Activated T-cell treated with anti-CD3 and anti-CD28 coated beads for 4 hours (primary cell): ENCODE measurements around the gene PHF21A.

Experiments used
- DNase-seq: peaks from one replicate; pipeline ENCODE4 v3.0.0-alpha.2; 2020

The PHF21A gene

DNA sequence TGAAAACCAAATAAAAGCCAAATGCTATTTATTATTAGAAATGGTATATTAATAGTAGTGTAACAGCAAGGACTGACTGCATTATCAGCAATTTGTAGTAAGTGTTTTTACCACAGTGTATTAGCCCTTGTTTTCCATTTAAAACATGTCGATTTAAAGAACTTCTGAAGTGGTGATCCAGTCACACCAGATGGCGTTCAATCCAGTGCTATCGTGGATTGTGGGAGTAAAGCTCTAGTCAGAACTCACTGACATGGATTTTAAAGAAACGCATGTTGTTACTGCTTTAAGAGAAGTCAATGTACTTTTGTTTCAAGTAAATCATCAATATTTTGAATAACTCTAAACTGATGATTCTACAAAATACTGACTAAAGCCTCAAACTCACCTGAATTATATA lies 147.7 kb downstream of the PHF21A start:
- DNase-seq, result no peak

GRCh38 chr11:45968901-45969300 lies 152.4 kb downstream of the PHF21A start:
- DNase-seq, result no peak

GRCh38 chr11:45967506-45967905 lies 153.7 kb downstream of the PHF21A start:
- DNase-seq, result no peak

GRCh38 chr11:45964911-45965389 lies 156.3 kb downstream of the PHF21A start:
- DNase-seq, result peak; percentile 42

DNA sequence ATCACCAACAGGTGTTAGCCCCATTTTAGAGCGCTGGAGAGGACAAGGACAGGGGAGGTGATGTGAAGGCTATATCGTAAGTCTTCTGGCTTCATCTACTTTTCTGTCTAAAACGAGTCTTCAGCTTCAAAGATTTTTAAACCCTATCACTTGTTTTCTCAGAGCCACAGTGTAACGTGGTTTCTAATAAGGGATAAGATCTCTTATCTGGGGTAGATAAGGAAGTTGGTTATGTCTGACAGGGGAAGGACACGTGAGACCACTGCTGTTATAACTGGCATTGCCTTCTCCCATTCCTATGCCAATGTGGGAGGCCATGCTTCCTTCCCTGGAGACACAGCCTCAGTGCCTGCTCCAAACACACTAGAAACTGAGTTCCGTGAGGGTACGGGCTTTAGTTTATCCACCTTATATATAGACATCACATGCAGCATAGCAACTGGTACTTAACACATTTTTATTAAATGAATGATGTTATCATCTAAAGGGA lies 159.5 kb downstream of the PHF21A start:
- DNase-seq, result no peak

- no peak for DNase-seq
These were observed 160.7 kb downstream of the PHF21A start for GRCh38 chr11:45960387-45961095.

- DNase-seq, result no peak
These were observed 161.4 kb downstream of the PHF21A start for GRCh38 chr11:45959851-45960250.

DNA sequence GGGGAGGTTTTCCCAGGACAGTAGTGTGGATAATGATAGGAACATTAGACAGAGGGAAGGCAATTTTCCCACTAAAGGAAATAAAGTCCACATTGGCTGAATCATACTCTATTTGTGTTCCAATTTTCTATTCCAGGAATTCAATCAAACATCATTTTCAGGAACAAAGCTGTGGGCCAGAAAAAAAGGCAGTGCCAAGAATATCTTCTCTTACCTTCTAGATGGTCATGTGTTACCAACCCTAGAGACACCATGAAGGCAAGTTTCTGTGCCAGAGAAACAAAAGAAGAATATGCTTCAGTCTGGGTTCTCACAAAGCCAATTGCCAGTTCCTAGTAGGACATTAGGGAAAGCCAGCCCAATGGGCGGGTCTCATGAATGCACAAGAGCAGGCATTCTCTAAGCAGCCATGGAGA lies 171.3 kb downstream of the PHF21A start:
- DNase-seq, result no peak

- no peak for DNase-seq
These were observed 172.9 kb downstream of the PHF21A start for GRCh38 chr11:45948356-45948755.

GRCh38 chr11:45947885-45948284 lies 173.4 kb downstream of the PHF21A start:
- no peak for DNase-seq

GRCh38 chr11:45945397-45945999 lies 175.8 kb downstream of the PHF21A start:
- no peak for DNase-seq

DNA sequence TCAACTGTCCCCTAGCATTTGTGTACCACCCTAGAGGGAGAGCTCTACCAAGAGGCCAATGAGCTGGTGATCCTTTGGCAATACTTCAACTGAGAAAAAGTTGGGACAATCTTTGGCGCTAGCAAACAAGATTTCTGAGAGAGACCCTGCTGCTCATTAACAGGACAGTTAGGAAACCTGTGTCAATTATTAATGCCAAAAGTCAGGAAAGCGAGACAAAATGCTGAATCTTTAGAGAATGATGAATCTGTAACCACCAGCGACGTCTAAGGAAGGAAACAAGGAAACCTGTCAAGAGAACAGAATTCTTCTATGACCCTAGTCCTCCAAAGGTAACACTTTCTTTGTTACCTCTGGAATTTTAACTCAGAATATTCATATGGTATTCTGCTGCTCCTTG lies 178.9 kb downstream of the PHF21A start:
- DNase-seq, result no peak

DNA sequence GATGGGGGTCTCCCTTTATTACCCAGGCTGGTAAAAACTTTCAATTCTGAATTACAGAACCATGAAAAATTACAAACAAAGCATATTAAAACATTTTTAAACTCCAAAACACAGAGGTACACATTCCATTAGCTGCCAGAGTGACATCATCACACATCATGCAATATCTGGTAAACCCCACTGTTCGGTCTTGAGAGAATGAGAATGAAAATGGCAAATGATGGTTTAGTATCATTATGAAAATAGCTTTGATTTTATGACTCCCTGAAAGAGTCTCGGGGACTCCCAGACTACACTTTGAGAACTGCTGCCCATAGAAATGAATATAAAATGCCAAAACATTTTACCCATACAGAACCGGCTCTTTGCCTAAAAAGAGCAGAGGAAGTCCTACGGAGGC lies 180.0 kb downstream of the PHF21A start:
- DNase-seq, result no peak

DNA sequence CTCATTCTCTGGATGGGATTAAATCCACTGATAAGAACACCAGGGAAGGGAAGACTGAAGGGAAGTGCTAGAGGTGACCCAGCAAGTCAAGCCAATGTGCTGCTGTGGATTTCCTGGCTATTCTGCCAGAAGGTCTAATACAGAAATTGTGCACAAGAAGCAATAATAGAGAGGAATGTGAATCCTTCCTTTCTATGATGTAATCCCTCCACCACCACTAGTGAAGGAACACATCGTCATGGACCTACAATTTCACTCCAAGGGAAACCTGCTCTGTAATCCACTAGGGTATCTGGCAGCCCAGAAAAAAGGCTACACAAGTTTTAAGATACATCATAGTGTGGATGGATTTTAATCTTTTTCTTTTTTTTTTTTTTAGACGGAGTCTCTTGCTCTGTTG lies 181.4 kb downstream of the PHF21A start:
- no peak for DNase-seq

DNA sequence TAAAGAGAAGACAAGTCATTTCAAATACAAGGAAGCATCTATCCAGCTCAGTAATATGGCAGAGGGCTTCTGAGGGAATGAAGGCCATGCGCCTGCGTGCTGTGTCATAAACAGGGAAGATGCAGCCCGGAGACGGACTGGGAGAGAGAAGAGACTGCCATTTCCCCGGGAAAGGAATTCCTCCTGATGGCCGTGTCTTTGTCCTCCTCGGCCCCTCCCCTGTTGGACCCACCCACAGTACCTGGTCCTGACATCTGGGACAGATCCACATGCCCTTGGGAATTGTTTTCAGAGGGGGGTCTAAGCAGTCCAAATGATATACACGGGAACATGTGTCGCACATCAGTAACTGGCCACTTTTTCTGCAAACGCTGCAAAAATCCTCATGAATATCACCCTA lies 183.3 kb downstream of the PHF21A start:
- DNase-seq, result no peak

- no peak for DNase-seq
These were observed 184.7 kb downstream of the PHF21A start for GRCh38 chr11:45936511-45937054.

DNA sequence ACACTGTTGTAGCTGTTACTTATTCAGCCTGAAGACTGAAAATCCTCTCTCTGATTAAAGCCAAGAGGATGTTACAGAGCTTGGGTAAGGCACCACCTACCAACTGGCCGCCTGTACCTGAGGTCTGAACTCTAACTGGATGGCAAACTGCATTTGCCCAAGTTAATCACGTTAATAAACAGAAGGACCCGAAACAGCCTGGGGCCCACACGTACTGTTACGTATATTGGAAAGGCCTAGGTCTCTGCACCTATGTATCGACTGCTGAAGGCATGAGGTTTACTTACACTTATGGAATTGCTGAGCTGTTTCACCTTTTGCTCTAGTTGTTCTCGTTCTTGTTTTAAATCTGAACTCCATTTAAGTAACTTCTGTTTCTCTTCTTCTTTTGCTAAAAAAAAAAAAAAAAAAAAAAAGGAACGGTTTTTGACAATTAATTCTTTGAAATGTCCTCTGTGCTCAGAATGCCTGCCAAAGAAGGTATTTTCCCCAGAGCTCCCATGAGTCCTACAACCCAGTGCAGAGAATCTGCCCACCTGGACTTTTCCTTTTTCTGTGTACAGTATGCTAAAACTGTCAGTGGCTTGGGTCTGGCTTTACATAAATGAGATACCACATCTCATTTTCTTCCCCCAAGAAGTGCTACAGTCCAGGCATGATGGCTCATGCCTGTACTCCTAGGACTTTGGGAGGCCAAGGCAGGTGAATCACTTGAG lies 185.7 kb downstream of the PHF21A start:
- DNase-seq, result no peak

DNA sequence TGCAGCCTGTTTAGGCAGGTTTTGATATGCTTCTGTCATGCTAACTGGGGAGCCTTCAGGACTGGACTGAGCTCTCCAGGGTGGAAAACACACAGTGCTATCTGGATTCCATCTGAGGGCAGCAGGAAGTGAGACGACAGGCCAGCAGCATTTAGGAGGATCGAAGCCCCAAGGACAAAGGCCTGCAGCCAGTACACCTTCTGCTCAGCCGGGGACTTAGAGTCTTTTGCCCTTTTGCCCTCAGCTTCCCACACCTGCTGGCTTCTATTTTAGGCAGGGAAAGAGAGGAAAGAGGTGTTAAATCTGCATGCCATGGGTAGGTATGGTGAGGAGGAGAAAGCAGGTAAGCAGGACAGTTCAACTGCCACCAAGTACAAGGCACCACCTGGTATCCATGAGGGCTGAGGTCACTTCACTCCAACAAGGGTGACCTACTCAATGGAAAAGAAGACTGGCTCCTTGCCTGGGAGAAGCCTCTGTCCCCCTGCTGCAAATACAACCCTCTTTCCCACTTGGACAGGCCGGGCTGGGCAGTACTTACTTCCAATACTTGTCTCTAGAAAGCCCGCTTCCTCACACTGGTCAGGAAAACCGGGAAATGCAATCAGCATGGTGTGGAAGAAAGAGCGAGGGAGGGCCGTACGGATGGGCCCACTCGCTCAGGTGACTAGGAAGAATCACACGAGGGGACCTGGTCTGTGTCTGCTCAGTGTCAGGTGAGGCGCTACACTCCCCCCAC lies 186.5 kb downstream of the PHF21A start:
- no peak for DNase-seq

GRCh38 chr11:45933846-45934579 lies 187.2 kb downstream of the PHF21A start:
- no peak for DNase-seq

DNA sequence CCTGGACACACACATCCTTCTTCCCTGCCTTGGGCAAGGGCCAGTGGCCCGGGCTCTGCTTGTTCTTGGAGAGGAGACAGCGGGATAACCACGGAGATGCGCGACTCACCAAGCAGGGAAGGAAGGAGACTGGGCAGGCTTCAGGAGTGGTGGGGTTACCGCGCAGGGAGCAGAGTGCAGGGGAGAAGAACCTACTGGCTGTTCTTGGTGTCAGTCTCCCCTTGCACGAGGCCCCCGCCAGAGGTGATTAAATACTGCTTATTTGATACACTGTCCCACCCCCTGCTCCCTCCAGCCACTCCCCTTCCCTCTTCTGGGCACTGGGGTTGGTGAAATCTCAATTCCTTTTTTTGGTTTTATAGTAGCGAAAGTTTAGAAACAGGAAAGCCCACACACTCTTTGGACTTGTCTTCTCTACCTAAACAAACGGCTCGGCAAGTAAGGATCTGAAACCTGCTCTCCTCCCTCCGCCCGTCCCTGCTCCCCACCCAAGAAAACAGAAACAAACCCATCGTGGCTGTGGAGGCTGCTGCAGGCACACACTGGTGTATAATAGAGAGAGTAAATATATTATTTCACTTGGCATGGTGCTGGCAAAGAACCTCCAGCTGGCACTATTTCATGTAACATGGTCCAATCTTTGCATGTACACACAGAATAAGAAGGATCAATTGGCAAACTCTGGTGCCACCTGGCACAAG lies 188.0 kb downstream of the PHF21A start:
- DNase-seq, result no peak

- DNase-seq, result no peak
These were observed 189.0 kb downstream of the PHF21A start for GRCh38 chr11:45932217-45932616.
